ENCODE data around the gene PHYKPL.
"Not testable (repeated sequence)": the region's sequence is repeated elsewhere in the genome, so short reads cannot be mapped to it uniquely, and the experiment has no call there.

The PHYKPL gene

DNA sequence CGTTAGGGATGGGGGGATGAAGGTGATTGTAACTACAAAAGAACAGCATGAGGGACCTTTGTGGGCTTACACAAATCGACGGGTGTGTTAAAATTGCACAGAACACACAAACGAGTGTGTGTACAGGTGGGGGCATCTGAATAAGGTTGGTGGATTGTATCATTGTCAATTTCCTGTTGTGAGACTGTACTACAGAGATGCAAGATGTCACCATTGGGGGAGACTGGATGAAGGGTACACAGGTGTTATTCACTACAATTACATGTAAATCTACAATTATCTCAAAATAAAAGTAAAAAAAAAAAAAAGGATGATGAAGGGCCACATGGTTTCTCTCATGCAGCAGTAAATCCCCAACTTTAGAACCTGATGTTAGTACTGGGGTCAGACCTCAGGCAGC lies 31.4 kb upstream of the PHYKPL start:
- DNase-seq (ENCODE audit: low read depth in 3 of 3): no peak

DNA sequence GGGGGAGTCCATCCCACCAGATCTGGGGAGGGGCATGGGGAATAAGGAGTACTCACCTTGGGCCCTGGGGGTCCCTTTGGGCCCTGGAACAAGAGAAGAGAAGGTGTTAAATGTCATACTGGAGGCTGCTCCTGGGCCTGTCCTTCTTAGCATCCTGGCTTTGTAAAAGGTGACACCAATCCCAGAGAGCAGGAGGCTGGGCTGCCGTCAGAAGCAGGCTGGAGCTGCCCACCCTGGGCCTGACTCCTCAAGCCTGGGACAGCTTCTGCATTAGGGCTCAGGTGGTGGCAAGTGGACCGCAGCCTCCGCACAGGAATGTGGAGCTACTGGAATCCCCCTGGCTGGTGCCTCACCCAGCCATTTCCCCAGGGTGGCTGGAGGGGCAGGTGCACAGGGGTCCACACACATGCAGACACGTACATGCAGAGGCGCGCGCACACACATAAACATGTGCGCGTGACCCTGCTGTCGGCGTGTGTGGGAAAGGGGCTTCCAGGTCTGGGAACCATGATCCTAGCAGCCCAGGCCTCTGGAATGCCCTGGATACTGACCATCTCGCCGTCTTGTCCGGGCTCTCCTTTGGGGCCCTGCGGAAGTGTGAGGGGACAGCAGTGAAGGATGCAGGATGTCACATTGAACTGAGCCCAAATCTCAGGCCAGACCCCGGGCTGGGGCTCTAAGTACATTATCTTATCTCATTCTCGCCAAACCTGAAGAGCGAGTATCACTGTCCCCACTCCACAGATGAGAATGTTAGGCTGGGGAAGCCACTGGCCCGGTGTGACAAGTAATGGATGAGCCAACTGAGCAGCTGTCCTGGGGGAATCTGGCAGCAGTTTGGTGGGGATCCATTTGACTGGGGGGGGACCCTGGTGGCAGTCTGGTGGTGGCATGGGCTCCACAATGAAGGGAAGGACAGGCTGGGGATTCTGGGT lies 29.3 kb upstream of the PHYKPL start:
- DNase-seq (ENCODE audit: low read depth in 3 of 3): no peak

DNA sequence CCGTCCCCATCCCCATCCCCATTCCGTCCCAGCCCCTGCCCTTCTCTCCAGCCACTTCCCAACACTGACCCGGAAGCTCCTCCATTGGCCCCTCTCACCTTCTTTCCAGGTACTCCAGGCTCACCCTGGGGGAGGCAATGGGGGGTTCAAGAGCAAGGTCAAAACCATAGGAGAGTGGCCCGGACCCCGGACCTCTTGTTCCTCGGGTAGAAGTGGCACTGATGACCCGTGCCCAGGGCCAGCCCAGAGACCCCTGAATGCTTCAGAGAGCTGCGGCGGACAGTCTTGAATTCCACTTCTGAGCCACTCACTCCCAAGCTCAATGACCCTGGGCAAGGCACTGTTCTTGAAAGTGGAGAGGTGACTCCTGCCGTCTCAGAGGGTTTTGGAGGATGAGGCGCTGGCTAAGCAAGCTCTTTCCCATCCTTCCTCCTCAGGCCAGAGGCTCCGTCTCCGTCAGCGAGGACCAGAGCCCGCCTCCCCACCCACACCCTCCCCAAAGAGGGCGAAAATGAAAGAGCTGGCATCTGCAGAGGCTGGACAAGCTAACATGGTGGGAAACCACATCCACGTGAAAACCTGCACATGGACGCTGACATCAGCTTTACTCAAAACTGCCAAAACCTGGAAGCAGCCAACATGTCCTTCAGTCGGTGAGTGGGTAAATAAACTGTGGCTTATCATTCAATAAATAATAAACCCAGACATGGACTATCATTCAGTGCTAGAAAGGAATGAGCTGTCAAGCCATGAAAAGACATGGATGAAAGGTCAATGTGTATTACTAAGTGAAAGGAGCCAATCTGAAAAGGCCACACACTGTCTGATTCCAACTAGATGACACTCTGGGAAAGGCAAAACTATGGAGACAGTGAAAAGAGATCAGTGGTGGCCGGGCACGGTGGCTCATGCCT lies 27.3 kb upstream of the PHYKPL start:
- DNase-seq (ENCODE audit: low read depth in 3 of 3): no peak

DNA sequence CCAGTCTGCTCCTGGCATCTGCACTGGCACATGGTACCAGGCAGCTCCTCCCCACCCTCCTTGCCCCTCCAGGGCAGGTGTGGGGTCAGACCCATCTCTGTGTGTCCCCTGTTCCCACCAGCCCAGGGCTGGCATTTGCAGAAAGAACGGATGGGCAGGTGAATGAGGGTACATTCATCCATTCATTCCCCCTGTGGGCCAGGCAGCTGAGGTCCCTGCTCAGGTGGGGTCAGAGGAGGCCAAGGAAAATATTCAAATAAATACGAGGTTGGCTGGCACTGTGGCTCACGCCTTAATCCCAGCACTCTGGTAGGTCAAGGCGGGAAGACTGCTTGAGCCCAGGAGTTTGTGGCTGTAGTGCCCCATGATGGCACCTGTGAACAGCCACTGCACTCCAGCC lies 25.0 kb upstream of the PHYKPL start:
- no peak for DNase-seq (ENCODE audit: low read depth in 3 of 3)

DNA sequence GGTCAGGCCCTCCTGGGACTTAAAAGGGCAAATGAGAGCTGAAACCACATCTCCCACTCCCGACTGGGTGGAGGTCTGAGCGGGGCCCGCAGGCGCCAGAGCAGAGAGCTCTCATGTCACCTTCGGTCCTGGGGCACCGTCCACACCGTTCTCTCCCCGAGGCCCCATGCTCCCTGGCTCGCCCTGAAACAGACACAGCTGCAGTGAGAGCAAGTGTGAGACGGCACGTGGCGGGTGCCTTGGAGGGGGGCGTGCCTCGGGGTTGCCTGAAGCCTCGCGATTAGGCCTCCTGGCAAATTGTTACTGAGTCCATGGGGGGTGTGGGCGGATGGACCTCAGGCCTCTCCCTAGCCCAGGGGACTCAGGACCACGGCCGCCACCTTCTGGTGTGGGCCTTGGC lies 24.1 kb upstream of the PHYKPL start:
- no peak for DNase-seq (ENCODE audit: low read depth in 3 of 3)

DNA sequence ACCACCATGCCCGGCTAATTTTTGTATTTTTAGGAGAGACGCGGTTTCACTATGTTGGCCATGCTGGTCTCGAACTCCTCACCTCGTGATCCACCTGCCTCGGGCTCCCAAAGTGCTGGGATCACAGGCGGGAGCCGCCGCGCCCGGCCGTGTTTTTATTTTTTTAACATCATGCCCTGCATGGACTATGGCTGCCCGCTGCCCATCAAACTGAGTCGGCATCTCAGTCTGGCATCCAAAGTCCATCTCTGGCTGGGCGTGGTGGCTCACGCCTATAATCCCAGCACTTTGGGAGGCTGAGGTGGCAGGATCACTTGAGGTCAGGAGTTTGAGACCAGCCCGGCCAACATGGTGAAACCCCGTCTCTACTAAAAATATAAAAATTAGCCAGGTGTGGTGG lies 21.0 kb upstream of the PHYKPL start:
- not testable (repeated sequence) for DNase-seq (ENCODE audit: low read depth in 3 of 3)

DNA sequence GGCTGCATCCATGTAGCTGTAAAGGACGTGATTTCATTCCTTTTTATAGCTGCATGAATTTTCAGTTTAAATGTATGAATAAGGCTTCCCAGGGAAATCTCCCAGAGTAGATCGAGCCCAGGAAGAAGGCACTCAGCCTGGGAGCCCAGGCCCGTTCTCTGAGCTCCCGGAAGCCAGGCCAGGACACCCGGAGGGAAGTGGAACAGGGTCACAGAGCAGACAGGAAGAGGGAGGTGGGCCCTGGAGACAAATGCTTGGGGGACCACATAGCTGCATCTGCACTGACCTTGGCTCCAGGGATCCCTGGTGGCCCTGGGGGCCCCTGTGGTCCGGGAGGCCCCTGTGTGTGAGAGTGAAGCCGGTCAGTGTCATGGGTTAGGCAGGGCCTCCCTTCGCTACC lies 19.7 kb upstream of the PHYKPL start:
- DNase-seq (ENCODE audit: low read depth in 3 of 3): no peak

DNA sequence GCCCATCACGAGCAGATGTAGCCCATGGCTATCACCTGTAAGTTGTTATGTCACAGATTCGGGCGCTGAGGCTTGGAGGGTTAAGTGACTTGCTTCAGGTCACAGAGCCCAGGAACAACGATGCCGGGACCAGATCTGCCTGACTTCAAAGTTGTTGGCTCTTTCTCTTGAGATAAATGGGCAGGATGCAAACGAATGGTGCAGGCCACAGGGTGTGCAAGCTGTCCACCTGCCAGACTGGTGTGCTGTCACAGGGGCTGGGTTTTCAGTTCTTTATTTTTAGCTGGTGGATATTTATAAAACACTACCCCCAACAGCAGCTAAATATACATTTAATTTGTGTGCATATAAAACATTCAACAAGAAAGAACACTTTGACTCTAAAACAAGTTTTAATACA lies 17.7 kb upstream of the PHYKPL start:
- DNase-seq (ENCODE audit: low read depth in 3 of 3): no peak

DNA sequence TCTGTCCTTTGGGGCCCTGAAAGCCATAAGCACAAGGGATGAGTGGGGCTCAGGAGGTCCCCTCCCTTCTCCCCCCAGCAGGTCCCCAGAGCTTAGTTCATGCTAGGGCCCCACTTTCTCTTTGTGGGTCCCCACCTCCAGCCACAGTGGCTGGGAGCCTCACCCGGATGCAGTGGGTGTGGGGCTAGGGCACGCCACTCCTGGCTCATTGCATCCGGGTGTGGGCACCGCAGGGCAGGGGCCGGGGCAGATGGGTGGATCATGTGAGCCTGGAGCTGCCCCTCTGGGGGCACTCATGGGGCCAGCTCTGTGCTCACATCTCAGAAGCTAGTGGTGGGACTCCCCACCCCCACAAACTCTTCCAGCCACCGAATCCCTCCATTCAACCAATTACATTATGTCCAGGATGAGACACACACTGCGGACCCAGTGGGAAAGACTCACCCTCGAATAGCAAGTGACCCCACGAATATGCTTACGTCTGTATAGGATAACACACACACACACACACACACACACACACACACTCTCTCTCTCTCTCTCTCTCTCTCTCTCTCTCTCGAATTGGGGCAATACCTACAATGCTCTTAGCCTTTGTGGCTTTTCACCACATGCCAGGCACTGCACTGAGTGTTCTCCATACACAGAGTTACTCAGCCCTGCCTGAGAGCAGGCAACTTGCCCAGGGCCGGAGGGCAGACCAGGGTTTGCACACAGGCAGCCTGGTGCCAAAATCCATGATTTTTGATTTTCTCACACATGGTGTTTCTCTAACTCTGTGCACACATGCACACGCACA lies 16.8 kb upstream of the PHYKPL start:
- DNase-seq (ENCODE audit: low read depth in 3 of 3): no peak

DNA sequence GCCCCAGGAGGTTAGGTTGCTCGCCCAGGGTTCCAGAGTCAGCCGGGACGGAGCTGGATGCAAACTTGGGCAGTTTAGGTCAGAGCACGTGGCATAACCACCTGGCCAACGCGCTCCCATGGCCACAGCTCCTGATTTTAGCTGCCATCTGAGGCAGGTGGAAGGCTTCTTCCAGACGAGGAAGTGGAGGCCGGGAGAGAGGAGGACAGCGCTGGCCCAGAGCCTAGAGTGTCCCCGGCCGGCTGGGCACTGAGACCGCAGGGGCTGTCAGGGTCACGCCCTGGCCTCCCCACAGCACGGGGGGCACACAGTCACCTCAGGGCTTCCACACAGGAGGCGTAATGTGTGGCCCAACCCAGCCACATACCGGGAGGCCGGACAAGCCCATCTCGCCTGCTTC lies 16.1 kb upstream of the PHYKPL start:
- DNase-seq (ENCODE audit: low read depth in 3 of 3): no peak

DNA sequence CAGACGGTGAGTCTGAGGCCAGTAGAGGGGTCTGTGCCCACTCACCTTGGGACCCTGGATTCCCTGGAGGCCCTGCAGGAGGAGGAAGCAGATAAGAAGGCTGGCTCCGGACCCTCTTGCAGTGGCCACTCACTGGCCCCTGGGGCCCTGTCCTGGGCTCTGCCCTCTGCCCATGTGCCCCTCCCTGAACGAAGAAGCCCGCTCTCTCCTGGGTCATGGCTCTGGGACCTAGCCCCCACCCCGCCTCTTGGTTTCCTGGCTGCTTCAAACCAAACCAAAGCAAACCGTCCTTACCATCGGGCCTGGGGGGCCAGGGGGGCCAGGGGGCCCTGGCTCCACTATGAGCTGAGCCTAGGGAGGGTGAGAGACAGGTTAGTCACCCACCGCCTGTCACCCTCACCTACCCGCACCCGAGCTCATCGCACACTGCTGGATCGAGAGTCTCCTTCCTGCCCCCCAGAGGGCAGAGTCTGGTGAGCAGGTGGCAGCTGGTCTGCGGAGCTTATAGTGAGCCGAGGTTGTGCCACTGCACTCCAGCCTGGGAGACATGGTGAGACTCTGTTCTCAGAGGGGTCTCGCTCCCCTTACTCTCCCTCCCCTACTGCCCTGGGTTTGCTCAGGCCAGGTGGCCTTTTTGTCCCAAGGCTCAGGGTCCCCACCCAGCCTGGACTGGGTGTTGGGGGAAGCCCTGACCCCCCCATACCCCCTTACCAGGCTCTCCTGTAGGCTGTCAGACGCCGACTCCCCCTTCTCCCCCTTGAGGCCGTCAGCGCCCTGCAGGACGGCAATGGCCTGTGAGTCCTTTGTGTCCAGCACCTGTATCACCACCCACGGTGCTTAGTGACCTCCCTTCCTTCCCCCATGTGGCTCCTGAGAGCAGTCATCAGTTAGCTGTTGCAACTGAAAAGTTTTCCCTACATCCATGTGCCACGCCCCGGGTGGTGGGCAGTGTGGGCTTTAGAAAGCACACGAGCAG lies 15.2 kb upstream of the PHYKPL start:
- no peak for DNase-seq (ENCODE audit: low read depth in 3 of 3)

DNA sequence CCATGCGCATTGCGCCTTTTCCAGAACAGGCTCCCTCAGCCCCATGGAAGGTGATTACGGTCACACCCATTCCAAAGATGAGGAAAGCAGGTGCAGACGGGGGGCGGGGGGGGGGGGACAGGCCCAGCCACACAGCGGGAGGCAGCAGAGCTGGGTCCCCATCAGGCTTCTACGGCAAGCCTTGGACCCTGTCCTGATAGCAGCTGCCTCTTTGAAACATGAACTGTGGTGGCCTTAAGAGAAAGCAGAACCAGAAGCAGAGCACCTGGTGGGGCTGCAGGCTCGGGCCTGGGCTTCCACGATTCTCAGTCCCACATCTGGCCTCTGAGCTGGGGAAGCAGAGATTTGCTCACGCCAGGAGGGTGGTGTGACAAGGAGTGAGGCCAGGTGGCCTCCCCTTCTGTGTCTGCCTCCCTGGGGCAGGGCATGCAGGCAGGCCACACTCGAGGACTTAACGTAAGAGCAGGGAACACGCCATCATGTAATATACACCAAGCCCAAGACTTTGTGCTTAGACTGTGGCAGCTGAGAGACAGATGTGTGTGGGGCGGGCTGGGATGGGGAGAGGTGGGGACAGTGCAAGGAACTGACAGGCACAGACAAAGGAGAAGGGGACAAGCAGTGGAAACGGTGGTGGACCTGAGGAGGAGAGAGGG lies 14.2 kb upstream of the PHYKPL start:
- no peak for DNase-seq (ENCODE audit: low read depth in 3 of 3)

DNA sequence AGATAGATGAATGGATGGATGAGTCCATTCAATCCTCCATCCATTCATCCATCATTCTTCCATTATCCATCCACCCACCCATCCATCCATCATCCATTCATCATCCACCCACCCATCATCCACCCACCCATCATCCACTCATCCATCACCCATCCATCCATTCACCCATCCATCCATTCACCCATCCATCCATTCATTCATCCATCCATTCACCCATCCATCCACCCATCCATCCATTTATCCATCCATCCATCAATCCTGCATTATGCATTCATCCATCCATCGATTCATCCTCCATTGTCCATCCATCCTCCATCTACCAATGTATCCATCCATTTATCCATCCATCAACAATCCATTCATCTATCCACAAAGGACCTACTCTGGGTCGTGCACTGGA lies 12.8 kb upstream of the PHYKPL start:
- no peak for DNase-seq (ENCODE audit: low read depth in 3 of 3)

DNA sequence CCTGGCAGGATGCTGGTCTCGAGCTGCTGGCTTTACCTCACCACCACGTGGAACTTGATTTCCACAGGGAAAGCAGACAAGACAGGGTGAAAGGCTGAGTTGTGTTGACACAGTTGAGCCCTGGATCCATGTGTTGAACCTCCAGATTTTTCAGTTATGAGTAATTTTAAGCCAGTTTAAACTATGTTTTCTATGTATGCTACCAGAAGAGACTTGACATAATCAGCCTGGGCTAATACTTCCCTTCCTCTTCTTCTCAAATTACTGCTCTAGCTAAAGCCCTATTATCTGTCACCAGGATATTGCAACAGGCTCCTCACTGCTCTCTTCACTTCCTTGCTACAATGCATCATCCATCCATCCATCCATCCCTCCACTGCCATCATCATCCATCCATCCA lies 12.0 kb upstream of the PHYKPL start:
- no peak for DNase-seq (ENCODE audit: low read depth in 3 of 3)

DNA sequence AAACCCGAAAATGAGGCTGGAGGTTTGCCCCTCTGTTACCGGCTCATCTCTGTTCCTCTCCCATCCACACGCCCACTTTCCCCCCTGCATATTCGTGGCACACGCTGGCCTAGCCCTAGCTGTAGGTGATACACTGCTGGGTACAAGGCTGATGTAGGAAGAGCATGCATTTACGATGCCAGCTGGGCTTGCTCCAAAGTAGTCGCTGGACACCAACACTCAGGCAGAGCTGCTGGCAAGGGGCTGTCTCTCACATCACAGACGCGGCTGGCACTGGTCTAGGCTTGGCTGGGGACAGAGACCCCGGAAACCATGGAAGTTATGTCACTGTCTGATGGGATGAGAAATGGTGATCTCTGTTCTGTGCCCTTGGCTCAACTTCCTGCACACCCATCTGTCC lies 9.8 kb upstream of the PHYKPL start:
- no peak for DNase-seq (ENCODE audit: low read depth in 3 of 3)

DNA sequence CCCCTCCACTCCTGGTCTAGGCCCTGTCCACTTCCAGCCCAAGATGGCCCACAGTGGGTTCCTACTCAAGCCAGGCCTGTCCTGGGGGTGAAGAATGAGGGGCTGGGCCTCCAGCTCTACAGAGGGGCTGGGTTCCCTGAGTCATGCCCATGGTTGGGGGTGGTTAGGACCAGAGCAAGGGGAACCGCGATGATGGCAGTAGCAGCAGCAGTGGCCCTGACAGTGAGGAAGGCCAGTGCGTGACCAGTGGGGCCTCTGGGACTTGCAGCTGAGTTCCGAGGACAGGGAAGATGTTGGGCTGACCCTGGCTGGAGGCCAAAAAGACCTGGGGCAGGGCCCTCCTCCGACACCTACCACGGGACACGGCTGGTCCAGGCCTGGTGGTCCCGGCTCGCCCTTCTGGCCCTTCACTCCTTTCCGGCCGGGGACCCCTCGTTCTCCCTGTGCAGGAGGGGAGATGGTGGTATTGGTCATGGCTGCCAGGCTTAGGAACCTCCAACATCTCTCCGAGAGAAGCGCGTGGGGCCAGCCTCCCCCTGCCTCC lies 9.2 kb upstream of the PHYKPL start:
- DNase-seq (ENCODE audit: low read depth in 3 of 3): no peak

DNA sequence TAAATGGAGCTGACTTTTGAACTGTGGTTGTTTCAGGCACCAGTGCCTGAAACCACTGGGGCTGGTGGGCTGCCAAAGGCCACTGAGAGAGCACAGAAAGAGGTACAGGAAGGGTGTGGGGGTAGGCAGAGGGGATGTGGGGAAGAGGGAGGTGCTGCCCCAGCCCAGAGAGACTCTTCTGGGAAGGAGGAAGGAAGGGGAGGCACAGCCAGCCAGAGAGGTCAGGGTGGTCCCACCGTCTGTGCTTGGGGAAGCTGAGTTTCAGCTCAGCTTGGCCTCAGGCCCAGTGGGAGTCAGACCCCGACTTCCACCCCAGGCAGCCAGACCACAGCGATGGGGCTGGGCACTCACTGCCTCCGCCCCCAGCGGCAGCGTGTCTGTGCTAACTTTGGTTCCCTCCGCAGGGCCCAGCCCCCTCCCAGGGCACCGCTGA lies 8.6 kb upstream of the PHYKPL start:
- no peak for DNase-seq (ENCODE audit: low read depth in 3 of 3)

DNA sequence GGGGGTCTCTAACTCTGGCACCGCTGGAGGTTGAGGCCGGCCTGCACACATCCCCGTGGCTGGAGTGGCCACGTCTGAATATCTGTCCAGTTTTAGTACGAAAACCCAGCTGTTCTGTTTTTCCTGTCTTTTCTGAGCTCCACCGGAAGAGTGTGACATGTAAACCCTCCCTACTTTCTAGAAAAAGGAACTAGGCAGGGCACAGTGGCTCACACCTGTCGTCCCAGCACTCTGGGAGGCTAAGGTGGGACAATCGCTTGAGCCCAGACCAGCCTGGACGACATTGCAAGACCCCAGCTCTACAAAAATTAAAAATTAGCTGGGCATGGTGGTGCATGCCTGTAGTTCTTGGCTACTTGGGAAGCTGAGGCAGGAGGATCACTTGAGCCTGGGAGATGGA lies 8.2 kb upstream of the PHYKPL start:
- no peak for DNase-seq (ENCODE audit: low read depth in 3 of 3)

DNA sequence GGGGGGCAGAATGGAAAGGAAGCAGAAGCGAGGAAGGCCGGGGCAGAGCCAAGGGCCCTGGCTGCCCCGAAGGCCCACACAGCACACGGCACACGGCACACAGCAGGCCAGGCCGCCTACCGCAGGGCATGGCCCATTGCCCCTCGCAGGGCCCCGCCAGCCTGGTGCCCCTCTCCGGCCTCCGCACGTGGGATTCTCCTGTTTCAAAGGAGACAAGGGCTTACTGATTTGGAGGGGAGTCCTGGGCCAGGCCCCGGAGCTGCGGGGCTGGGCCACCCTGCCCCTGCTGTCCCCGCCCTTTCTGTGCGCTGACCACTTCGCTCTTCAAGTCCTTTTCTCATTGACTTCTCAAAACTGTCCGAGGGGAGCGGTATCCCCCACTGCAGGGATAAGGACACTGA lies 7.7 kb upstream of the PHYKPL start:
- no peak for DNase-seq (ENCODE audit: low read depth in 3 of 3)

All from stimulated activated CD4-positive, alpha-beta T cell treated with anti-CD3 and anti-CD28 coated beads, TNF-alpha, amount 100 ng/mL, for 24 hours (primary cell).